GM18507 (cell line): ENCODE data around the gene TENT4A.
A peak's percentile ranks its signal among the peaks of the same experiment; 100 is the strongest.

ENCODE experiments used
- DNase-seq: peaks from one replicate; pipeline ENCODE4 v3.0.0; 2011; ENCODE audit warnings: low read depth; ENCODE audit not compliant: insufficient read length; ENCODE audit errors: extremely low spot score
- FAIRE-seq: peaks from 2 replicates; lab custom pipeline; 2011; peaks lifted over from hg19 to GRCh38; lab: Jason Lieb, UNC

TENT4A gene

GRCh38 chr5:6729386-6730310 lies 16.4 kb downstream of the TENT4A start:
- FAIRE-seq (no peak), DNase-seq (no peak)

- FAIRE-seq (no peak), DNase-seq (no peak)
Measured at GRCh38 chr5:6730407-6730806, 17.2 kb downstream of the TENT4A start.

- FAIRE-seq (no peak), DNase-seq (no peak)
Measured at GRCh38 chr5:6730807-6731206, 17.6 kb downstream of the TENT4A start.

- no peak for DNase-seq
- FAIRE-seq, result no peak
Measured at GRCh38 chr5:6731465-6732237, 18.4 kb downstream of the TENT4A start.

- FAIRE-seq (no peak), DNase-seq (no peak)
Measured at GRCh38 chr5:6732634-6733410, 19.6 kb downstream of the TENT4A start.

DNA sequence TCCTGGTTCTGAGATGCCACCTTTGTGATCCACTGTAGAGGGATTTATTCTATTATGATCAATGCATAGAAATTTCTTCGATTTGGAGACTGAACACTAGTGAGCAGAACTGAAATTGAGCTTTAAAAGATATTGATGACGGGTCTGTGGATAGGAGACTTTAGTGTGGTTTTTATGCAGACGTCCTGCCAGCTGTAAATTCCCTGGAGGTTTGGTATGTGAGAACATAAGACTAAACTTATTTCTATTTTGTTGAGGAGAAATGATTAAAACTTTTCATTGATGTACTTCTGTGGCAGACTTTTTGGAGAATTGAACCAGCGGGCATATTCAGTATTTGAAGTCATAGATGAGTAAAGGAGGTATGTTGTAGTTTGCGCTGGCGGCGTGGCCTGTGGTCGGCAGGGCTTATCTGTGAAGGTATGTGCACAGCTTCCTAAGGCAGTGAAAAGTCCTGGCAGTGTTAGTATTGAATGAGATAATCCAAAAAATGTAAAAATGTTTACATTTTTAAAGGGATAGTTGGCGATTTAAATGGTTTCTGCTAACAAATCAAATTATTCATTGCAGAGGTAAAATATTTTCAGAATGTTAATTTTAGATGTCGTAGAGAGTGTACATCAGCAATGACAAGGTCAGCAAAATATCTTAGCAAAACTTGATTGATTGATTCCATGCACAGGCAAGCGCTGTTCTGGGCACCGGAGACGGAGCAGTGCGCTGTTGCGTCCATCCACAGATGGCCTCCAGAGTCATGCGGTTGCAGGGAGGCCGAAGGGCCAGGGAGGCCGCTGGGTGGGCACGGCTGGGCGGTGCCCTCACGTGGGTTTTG lies 20.4 kb downstream of the TENT4A start:
- DNase-seq, result no peak
- no peak for FAIRE-seq

DNA sequence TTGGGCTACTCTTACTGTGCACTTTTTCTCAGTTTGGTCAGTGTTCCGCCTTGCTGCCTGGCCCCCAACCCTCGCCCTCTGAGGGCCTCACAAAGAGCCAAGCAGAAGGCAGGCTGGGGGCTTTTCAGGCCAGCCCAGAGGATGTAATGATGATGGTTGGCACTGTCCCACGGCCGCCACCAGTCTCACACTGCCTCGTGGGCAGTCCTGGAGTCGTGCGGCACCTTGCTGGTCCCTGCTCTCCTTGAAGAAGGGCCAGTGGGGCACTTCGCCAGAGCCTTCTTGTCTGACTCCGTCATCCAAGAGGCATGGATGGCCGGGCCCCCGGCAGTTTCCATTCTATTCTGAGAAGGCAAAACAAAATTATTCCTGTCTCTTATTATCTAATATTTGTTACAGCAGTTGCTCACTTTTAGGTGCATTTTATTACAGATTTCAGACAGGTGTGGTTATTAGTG lies 21.0 kb downstream of the TENT4A start:
- no peak for DNase-seq
- FAIRE-seq, result no peak

DNA sequence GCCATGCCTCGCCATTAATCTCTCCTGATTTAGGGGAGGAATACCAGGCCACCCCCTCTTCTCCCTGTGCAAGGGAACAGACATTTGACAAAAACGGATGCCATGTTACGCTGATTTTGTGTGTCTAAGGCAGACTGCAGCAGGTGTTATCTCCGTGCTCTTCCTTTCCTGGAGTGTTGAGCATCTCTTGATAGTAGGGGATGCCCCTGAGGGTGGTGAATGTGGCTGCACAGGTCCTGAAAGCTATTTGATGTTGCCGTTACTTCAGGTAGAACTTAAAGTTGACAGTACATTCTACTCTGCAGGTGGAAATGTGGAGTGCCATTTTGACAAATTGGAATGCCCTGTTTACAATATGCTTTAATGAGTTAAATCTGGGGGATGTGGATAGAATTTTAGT lies 21.5 kb downstream of the TENT4A start:
- no peak for DNase-seq

GRCh38 chr5:6736106-6736505 lies 22.9 kb downstream of the TENT4A start:
- FAIRE-seq, result no peak
- DNase-seq, result no peak

More for the DNA sequence above, 21.5 kb downstream of the TENT4A start:
- FAIRE-seq, result no peak

DNA sequence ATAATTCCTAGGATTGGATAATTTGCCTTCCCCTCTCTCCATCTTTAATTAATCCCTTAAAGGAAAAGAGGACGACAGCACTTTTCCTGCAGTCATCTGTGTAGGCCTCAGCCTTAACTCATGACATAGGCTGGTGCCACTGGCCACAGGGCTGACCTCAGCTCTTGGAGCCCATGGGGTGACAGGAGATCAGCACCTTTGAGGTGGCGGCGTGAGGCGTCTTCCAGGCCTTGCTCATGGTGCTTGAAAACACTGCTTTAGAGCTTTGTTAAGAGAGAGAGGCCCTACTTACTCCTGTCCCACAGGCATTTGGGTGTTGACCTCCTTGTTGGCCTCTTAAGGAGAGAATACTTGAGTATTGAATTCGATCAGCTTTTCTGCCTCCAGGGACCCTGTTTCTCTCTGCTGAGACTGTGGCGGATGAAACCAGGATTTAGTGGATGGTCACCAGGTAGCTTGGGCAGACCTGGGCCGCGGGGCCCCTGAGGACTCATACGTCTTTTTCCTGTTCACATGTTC lies 23.4 kb downstream of the TENT4A start:
- DNase-seq, result no peak
- no peak for FAIRE-seq

DNA sequence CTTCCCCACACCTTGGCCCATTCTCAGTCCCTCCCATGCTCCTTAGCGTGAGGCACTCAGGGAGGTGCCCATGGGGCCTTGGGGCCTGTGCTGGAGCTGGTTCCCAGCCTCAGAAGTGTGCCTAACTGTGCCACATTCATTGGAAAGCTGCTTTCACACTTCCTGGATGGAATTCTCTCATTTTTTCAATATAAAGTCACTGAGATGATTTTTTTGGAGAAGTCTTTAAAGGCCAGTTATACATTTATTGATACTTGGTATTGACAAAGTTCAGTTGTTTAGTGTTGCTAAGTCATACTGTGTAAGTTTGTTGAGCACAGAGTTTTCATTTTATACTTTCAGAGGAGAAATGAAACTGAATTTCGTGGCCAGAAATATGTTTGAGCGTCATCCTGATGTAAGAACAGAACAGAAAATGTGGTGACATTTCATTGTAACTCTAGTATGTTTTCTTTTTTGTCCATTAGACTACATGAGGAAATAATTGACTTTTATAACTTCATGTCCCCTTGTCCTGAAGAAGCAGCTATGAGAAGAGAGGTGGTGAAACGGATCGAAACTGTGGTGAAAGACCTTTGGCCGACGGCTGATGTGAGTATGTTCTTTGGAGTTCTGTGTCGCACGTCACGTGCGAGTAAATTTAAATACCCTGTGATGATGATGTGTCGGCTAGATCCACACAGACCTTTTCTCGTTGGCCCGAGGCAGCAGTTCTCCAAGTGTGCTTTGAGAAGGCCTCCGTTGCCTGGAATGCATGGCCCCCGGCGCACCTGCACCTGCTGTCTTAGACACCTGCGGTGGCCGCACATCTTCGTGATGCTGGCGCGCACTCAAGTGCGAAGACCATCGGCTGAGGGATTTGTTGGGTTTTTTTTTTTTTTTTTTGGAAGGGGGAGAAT lies 24.1 kb downstream of the TENT4A start:
- FAIRE-seq, result peak; percentile 84

GRCh38 chr5:6739603-6740002 lies 26.4 kb downstream of the TENT4A start:
- no peak for FAIRE-seq
- no peak for DNase-seq

More for the DNA sequence above, 24.1 kb downstream of the TENT4A start:
- peak; percentile 47 for DNase-seq

GRCh38 chr5:6740586-6741150 lies 27.4 kb downstream of the TENT4A start:
- DNase-seq, result no peak
- no peak for FAIRE-seq

DNA sequence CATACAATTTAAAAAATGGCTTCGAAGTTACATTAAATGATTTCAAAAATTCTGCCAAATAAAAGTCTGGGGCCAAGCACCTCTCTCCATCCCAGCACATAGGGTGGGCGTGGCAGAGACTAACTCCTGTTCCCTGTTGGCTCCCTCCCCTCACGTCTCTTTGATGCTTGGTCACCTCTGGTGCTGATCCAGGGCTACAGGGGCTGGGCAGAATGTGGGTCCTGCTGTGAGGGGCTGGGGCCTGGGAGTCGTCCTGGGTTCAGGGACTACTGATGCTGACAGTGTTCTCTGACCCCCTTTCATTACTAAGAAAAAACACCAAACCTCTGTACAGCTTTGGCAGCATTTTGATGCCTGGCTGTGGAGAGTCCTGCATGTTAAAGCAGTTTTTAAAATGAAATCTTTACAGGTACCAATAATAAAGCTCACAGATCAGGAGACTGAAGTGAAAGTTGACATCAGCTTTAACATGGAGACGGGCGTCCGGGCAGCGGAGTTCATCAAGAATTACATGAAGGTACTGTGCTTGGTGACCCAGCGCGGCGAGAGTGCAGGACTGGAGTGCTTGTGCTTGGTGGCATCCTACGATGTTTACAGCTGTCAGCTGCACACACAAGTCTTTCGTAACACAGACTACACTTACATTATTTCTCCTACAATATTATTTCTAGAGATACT lies 29.0 kb downstream of the TENT4A start:
- FAIRE-seq, result no peak
- DNase-seq, result no peak

GRCh38 chr5:6743161-6743560 lies 29.9 kb downstream of the TENT4A start:
- FAIRE-seq (no peak), DNase-seq (no peak)

GRCh38 chr5:6744841-6745705 lies 31.8 kb downstream of the TENT4A start:
- no peak for DNase-seq
- no peak for FAIRE-seq
